ENCODE data around the gene TEAD1. TPM values are rescaled to one million over a fixed set of nuclear protein-coding genes. Genes with fewer than 3 reads are reported as not detected.

The TEAD1 gene
- total RNA-seq, 1 experiment from 2014 or later, result 102 TPM

DNA sequence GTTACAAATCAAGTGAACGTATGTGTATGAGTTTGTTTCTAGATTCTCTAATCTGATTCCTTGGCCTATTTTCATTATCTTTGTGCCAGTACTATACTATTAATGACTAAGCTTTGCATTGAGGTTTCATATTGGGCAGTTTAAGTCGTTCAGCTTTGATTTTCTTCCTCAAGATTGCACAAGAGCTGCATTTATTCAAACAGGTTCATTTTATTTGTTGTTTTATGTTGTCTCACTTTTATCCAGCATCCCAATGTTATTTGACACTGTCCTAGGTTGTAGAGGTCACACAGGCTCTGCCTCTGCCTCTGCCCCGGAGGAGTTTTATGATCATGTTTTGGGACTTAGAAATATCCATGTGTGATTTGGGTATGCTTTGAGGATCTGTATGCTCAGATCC, 79.8 kb downstream of the TEAD1 start:
- TF ChIP-seq, protein P1, sequence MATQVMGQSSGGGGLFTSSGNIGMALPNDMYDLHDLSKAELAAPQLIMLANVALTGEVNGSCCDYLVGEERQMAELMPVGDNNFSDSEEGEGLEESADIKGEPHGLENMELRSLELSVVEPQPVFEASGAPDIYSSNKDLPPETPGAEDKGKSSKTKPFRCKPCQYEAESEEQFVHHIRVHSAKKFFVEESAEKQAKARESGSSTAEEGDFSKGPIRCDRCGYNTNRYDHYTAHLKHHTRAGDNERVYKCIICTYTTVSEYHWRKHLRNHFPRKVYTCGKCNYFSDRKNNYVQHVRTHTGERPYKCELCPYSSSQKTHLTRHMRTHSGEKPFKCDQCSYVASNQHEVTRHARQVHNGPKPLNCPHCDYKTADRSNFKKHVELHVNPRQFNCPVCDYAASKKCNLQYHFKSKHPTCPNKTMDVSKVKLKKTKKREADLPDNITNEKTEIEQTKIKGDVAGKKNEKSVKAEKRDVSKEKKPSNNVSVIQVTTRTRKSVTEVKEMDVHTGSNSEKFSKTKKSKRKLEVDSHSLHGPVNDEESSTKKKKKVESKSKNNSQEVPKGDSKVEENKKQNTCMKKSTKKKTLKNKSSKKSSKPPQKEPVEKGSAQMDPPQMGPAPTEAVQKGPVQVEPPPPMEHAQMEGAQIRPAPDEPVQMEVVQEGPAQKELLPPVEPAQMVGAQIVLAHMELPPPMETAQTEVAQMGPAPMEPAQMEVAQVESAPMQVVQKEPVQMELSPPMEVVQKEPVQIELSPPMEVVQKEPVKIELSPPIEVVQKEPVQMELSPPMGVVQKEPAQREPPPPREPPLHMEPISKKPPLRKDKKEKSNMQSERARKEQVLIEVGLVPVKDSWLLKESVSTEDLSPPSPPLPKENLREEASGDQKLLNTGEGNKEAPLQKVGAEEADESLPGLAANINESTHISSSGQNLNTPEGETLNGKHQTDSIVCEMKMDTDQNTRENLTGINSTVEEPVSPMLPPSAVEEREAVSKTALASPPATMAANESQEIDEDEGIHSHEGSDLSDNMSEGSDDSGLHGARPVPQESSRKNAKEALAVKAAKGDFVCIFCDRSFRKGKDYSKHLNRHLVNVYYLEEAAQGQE (IDR thresholded peaks at IDR 0.05; ENCODE audit: insufficient read depth in 1 of 2, low read depth in 2 of 2, low read length in 1 of 2), result no peak
- TF ChIP-seq TCF7L2 (IDR thresholded peaks at IDR 0.05; ENCODE audit: low read depth, low read length) (no peak), SIN3A (IDR thresholded peaks at IDR 0.05; ENCODE audit: borderline replicate concordance, insufficient read depth, low read depth, low read length) (no peak), POLR2AphosphoS5 (IDR thresholded peaks at IDR 0.05; ENCODE audit: low read depth, low read length) (no peak)
- TF ChIP-seq, protein P2, sequence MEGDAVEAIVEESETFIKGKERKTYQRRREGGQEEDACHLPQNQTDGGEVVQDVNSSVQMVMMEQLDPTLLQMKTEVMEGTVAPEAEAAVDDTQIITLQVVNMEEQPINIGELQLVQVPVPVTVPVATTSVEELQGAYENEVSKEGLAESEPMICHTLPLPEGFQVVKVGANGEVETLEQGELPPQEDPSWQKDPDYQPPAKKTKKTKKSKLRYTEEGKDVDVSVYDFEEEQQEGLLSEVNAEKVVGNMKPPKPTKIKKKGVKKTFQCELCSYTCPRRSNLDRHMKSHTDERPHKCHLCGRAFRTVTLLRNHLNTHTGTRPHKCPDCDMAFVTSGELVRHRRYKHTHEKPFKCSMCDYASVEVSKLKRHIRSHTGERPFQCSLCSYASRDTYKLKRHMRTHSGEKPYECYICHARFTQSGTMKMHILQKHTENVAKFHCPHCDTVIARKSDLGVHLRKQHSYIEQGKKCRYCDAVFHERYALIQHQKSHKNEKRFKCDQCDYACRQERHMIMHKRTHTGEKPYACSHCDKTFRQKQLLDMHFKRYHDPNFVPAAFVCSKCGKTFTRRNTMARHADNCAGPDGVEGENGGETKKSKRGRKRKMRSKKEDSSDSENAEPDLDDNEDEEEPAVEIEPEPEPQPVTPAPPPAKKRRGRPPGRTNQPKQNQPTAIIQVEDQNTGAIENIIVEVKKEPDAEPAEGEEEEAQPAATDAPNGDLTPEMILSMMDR (IDR thresholded peaks at IDR 0.05), result no peak
- CTCF ChIA-PET, result no interaction called here
- no peak for DNase-seq (ENCODE audit: low read depth, low spot score)
- H3K4me3 ChIP-seq (ENCODE audit: low read depth in 2 of 2, low read length in 2 of 2), result no peak overlapping the region
- H3K4me1 ChIP-seq (ENCODE audit: control insufficient read depth, insufficient read depth, low read length), result peaks cover 24% of the 10 kb centered on the region
- no peak overlapping the region for H3K27ac ChIP-seq (ENCODE audit: low read length)
- in situ Hi-C loops (cut with HindIII; ENCODE audit: low pct_unique_long_range_greater_than_20kb, low sequenced_read_pairs) (no loop called here), intact Hi-C loops (cut with micrococcal nuclease; ENCODE audit: unreplicated experiment) (no loop called here)
- POLR2A ChIA-PET, result no interaction called here
- ATAC-seq, result no peak
- no peaks in the 10 kb centered on the region for H3K36me3 ChIP-seq (ENCODE audit: control insufficient read depth, insufficient read depth, low read length)
- no peaks in the 10 kb centered on the region for H3K9me3 ChIP-seq (ENCODE audit: control insufficient read depth, insufficient read depth, low read depth, low read length)
- BruUV-seq (replicated peaks), result no TSS peak
- no peaks in the 10 kb centered on the region for H3K27me3 ChIP-seq (ENCODE audit: control insufficient read depth, insufficient read depth, low read length)

DNA sequence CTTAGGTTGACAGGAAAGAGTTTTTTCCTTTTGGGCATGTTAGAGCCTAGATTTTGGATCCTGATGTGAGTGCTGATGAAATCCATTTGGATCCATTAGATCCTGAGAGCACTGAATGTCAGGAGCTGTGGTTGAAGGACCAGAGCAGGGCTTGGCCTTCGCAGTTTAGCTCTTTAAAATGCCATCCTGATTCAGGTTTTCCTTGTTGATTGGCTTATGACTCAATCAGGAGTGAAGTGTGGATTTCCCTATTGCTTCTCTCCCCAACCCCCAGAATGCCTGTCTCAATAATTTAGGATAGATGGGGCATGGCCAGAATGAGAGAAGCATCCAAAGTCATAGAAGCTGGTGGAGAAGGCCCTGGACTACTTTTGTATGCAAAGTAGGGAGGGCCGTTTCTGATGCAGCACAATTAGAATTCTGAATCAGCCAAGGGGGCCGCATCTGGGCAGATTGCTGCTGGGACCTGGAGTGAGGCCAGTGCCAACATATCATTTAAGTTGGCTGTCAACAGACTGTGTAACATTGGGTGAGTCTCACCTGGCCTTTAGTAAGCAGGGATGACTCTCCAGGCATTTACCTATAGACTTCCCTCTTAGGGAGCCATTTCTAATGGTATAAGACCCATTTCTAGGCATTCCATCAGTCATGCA, 80.5 kb downstream of the TEAD1 start:
- in situ Hi-C loops (cut with HindIII; ENCODE audit: low pct_unique_long_range_greater_than_20kb, low sequenced_read_pairs) (no loop called here), intact Hi-C loops (cut with micrococcal nuclease; ENCODE audit: unreplicated experiment) (no loop called here)
- peaks cover 24% of the 10 kb centered on the region for H3K4me1 ChIP-seq (ENCODE audit: control insufficient read depth, insufficient read depth, low read length)
- no peaks in the 10 kb centered on the region for H3K27me3 ChIP-seq (ENCODE audit: control insufficient read depth, insufficient read depth, low read length)
- no peak for DNase-seq (ENCODE audit: low read depth, low spot score)
- TF ChIP-seq POLR2AphosphoS5 (IDR thresholded peaks at IDR 0.05; ENCODE audit: low read depth, low read length), result no peak
- BruUV-seq (replicated peaks), result no TSS peak
- H3K36me3 ChIP-seq (ENCODE audit: control insufficient read depth, insufficient read depth, low read length), result no peaks in the 10 kb centered on the region
- no peak overlapping the region for H3K27ac ChIP-seq (ENCODE audit: low read length)
- CTCF ChIA-PET, result no interaction called here
- ATAC-seq, result no peak
- no peak overlapping the region for H3K4me3 ChIP-seq (ENCODE audit: low read depth in 2 of 2, low read length in 2 of 2)
- H3K9me3 ChIP-seq (ENCODE audit: control insufficient read depth, insufficient read depth, low read depth, low read length), result no peaks in the 10 kb centered on the region
- POLR2A ChIA-PET, result no interaction called here
